ENCODE data around the gene TBX1. TPM values are rescaled to one million over a fixed set of nuclear protein-coding genes. Genes with fewer than 3 reads are reported as not detected.

TBX1 gene
- under 0.01 TPM in 1 of 2 replicates, not detected in the other for total RNA-seq

GRCh38 chr22:19760058-19760950, at the start of gene TBX1:
Gene TBX1, plus strand, starts transcription at chr22:19760778. Its CDS starts 66 bp downstream, at chr22:19760844.

GRCh38 chr22:19714312-19715187, 46.0 kb upstream of the TBX1 start, which contains the start of gene SEPTIN5:
Gene SEPTIN5, plus strand, starts transcription at chr22:19714503. Its CDS starts 86 bp downstream, at chr22:19714589.

GRCh38 chr22:19723232-19723982, 37.2 kb upstream of the TBX1 start, which contains the start of gene GP1BB:
Gene GP1BB, plus strand, starts transcription at chr22:19723539. Its CDS starts 31 bp downstream, at chr22:19723570.

Other genes starting within 250 kb of the TBX1 start
- gene CLDN5, start 236.4 kb upstream of the TBX1 start, total RNA-seq: 0.13 and 0.76 TPM in 2 replicates
- 20.6 and 30.6 TPM in 2 replicates for gene SEPTIN5, start 46.3 kb upstream of the TBX1 start, total RNA-seq
- gene GP1BB, start 37.2 kb upstream of the TBX1 start, total RNA-seq: 1.4 and 2.6 TPM in 2 replicates
- gene GNB1L, start 94.1 kb downstream of the TBX1 start, total RNA-seq: 3.5 and 3.8 TPM in 2 replicates
- gene RTL10, start 94.1 kb downstream of the TBX1 start, total RNA-seq: 10.8 and 14.2 TPM in 2 replicates
- gene COMT, start 181.0 kb downstream of the TBX1 start, total RNA-seq: 222 and 228 TPM in 2 replicates
- gene TXNRD2, start 181.0 kb downstream of the TBX1 start, total RNA-seq: 13.3 and 16.5 TPM in 2 replicates